Thyroid gland (tissue), 4 donors: ENCODE results near the gene GPR55.

Source experiments
- POLR2A ChIP-seq, 2 donors: fragments of 450-650 bp; IDR thresholded peaks; one replicate each; pipeline ENCODE4 v1.6.1; 2017; ENCODE audit warnings: antibody characterized with exemption in 2 of 2, mild to moderate bottlenecking in 2 of 2, moderate library complexity in 1 of 2
- TF ChIP-seq, protein P1 (sequence below), 6 experiments: fragments of 200-600 bp in 3 of 6; fragments of 450-650 bp in 3 of 6; sonication (generic) in 3 of 6; IDR thresholded peaks; one replicate each; pipeline ENCODE4 v1.5.1; 2016 to 2019; ENCODE audit warnings: antibody characterized with exemption in 6 of 6, mild to moderate bottlenecking in 2 of 6, inconsistent platforms in 1 of 6, moderate library complexity in 1 of 6

DNA sequence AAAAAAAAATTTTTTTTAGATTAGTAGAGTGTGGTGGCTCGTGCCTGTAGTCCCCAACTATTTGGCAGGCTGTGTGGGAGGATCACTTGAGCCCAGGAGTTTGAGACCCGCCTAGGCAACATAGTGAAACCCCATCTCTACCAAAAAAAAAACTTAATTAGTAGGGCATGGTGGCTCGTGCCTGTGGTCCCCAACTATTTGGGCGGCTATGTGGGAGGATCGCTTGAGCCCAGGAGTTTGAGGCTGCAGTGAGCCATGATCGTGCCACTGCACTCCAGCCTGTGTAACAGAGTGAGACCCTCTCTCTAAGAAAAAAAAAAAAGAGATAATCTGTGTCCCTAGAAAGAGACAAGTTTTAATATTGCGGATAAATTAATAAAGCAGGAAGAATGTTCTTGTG, 8.8 kb downstream of the GPR55 start:
- TF ChIP-seq, protein P1, sequence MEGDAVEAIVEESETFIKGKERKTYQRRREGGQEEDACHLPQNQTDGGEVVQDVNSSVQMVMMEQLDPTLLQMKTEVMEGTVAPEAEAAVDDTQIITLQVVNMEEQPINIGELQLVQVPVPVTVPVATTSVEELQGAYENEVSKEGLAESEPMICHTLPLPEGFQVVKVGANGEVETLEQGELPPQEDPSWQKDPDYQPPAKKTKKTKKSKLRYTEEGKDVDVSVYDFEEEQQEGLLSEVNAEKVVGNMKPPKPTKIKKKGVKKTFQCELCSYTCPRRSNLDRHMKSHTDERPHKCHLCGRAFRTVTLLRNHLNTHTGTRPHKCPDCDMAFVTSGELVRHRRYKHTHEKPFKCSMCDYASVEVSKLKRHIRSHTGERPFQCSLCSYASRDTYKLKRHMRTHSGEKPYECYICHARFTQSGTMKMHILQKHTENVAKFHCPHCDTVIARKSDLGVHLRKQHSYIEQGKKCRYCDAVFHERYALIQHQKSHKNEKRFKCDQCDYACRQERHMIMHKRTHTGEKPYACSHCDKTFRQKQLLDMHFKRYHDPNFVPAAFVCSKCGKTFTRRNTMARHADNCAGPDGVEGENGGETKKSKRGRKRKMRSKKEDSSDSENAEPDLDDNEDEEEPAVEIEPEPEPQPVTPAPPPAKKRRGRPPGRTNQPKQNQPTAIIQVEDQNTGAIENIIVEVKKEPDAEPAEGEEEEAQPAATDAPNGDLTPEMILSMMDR (IDR thresholded peaks at IDR 0.05): no peak
- no peak for TF ChIP-seq POLR2A (IDR thresholded peaks at IDR 0.05)
